Left ventricle myocardium inferior (tissue), 1 donor: Measurements from ENCODE around the gene MPP4. TPM values are rescaled to one million over a fixed set of nuclear protein-coding genes. Genes with fewer than 3 reads are reported as not detected.

Experiments
- DNase-seq: peaks from one replicate; pipeline ENCODE4 v3.0.0-alpha.2; 2020
- H3K27ac ChIP-seq: fragments of 200-600 bp; replicated peaks from 2 replicates; pipeline ENCODE4 v1.8.0; 2021
- H3K27me3 ChIP-seq: fragments of 200-600 bp; 2 replicates; pipeline ENCODE4 v1.8.0; 2021; ENCODE audit warnings: low read depth
- H3K36me3 ChIP-seq: fragments of 200-600 bp; 2 replicates; pipeline ENCODE4 v1.8.0; 2021
- H3K4me1 ChIP-seq: fragments of 200-600 bp; 2 replicates; pipeline ENCODE4 v1.8.0; 2021
- H3K4me3 ChIP-seq: fragments of 200-600 bp; 2 replicates; pipeline ENCODE4 v1.8.0; 2021; ENCODE audit warnings: mild to moderate bottlenecking, moderate library complexity
- H3K9me3 ChIP-seq: fragments of 200-600 bp; replicated peaks from 2 replicates; pipeline ENCODE4 v1.8.0; 2021
- CTCF ChIP-seq: fragments of 200-600 bp; IDR thresholded peaks from 2 replicates; pipeline ENCODE4 v1.8.0; 2021; ENCODE audit warnings: antibody characterized with exemption, mild to moderate bottlenecking, borderline replicate concordance
- intact Hi-C: fragments of 100-400 bp; cut with micrococcal nuclease; formaldehyde crosslinking; loops from one replicate; pipeline ENCODE4 v1.11.0; 2022
- total RNA-seq: library from RNA; stranded (reverse); fragmentation: NEBNext Ultra II Directional; extraction: Animal tissue kit (Norgen Biotek cat#: 25700); gene quantifications from one replicate; pipeline ENCODE4 v1.2.1, GENCODE V29; 2021
- donor health status: DM: no; HTN: yes; CAD: no; lungs with severe emphysema.

The MPP4 gene
- total RNA-seq, 1 donor from 2014 or later: not detected

- intact Hi-C loops: no loop called here
- Histone ChIP-seq H3K36me3 (no peaks in the 10 kb centered on the region), H3K27ac (no peak overlapping the region), H3K4me3 (no peak overlapping the region), H3K27me3 (no peaks in the 10 kb centered on the region), H3K9me3 (no peaks in the 10 kb centered on the region), H3K4me1 (no peaks in the 10 kb centered on the region)
- no peak for DNase-seq
- no peak for TF ChIP-seq CTCF
These were observed 43.6 kb downstream of the MPP4 start for GRCh38 chr2:201654616-201655384.

GRCh38 chr2:201653221-201653620, 45.2 kb downstream of the MPP4 start:
- no peaks in the 10 kb centered on the region for H3K27me3 ChIP-seq
- no peak overlapping the region for H3K4me3 ChIP-seq
- H3K4me1 ChIP-seq: no peaks in the 10 kb centered on the region
- no peak for DNase-seq
- intact Hi-C loops: no loop called here
- no peak overlapping the region for H3K27ac ChIP-seq
- H3K9me3 ChIP-seq: no peaks in the 10 kb centered on the region
- TF ChIP-seq CTCF: no peak
- H3K36me3 ChIP-seq: no peaks in the 10 kb centered on the region

- H3K27ac ChIP-seq: no peak overlapping the region
- no peak for TF ChIP-seq CTCF
- intact Hi-C loops: no loop called here
- H3K27me3 ChIP-seq: no peaks in the 10 kb centered on the region
- H3K4me1 ChIP-seq: no peaks in the 10 kb centered on the region
- H3K9me3 ChIP-seq: no peaks in the 10 kb centered on the region
- no peak for DNase-seq
- H3K36me3 ChIP-seq: no peaks in the 10 kb centered on the region
- H3K4me3 ChIP-seq: no peak overlapping the region
These were observed 49.0 kb downstream of the MPP4 start for GRCh38 chr2:201649442-201649841.

GRCh38 chr2:201647431-201647830, 51.0 kb downstream of the MPP4 start:
- H3K4me1 ChIP-seq: peaks cover 20% of the 10 kb centered on the region
- no peaks in the 10 kb centered on the region for H3K27me3 ChIP-seq
- no peak for TF ChIP-seq CTCF
- DNase-seq: no peak
- intact Hi-C loops: no loop called here
- H3K4me3 ChIP-seq: no peak overlapping the region
- H3K9me3 ChIP-seq: no peaks in the 10 kb centered on the region
- no peaks in the 10 kb centered on the region for H3K36me3 ChIP-seq
- H3K27ac ChIP-seq: no peak overlapping the region

GRCh38 chr2:201644001-201644400, 54.4 kb downstream of the MPP4 start:
- Histone ChIP-seq H3K36me3 (no peaks in the 10 kb centered on the region), H3K4me3 (peak overlapping the region; percentile 87), H3K4me1 (peaks cover 27% of the 10 kb centered on the region), H3K9me3 (no peaks in the 10 kb centered on the region), H3K27me3 (no peaks in the 10 kb centered on the region), H3K27ac (peak overlapping the region; percentile 92)
- TF ChIP-seq CTCF: no peak
- intact Hi-C loops: no loop called here
- no peak for DNase-seq
